ENCODE results near the gene IGSF5.

The IGSF5 gene

GRCh38 chr21:39834543-39834942 lies 89.6 kb downstream of the IGSF5 start:
- DNase-seq, result no peak

GRCh38 chr21:39837861-39838359 lies 92.9 kb downstream of the IGSF5 start:
- no peak for DNase-seq

GRCh38 chr21:39840373-39841097 lies 95.6 kb downstream of the IGSF5 start:
- no peak for DNase-seq

GRCh38 chr21:39842741-39843459 lies 97.9 kb downstream of the IGSF5 start:
- no peak for DNase-seq

- DNase-seq, result no peak
Observed at GRCh38 chr21:39843483-39843882, 98.5 kb downstream of the IGSF5 start.

- DNase-seq, result no peak
Observed at GRCh38 chr21:39843916-39844315, 98.9 kb downstream of the IGSF5 start.

GRCh38 chr21:39845571-39846130 lies 100.7 kb downstream of the IGSF5 start:
- DNase-seq, result no peak

- no peak for DNase-seq
Observed at GRCh38 chr21:39847877-39848276, 102.9 kb downstream of the IGSF5 start.

GRCh38 chr21:39849014-39849655 lies 104.2 kb downstream of the IGSF5 start:
- no peak for DNase-seq

- DNase-seq, result no peak
Observed at GRCh38 chr21:39850333-39850732, 105.3 kb downstream of the IGSF5 start.

- no peak for DNase-seq
Observed at GRCh38 chr21:39851002-39851618, 106.1 kb downstream of the IGSF5 start.
